ENCODE results near the gene MLH1. TPM values are rescaled to one million over a fixed set of nuclear protein-coding genes. Genes with fewer than 3 reads are reported as not detected.
A peak's percentile ranks its signal among the peaks of the same experiment; 100 is the strongest.

Gene MLH1
- total and polyA plus RNA-seq, 5 donors from 2014 or later: 18.8 to 34.5 (median 22.3) TPM

GRCh38 chr3:37093481-37093880 is 100.2 kb downstream of the MLH1 start:
- H3K4me3 Mint-ChIP-seq: no peak overlapping the region
- DNase-seq (no peak), ATAC-seq (ENCODE audit: low read depth in 2 of 2) (no peak)
- H3K4me3 ChIP-seq (ENCODE audit: low read depth, low read length): no peak overlapping the region
- no peaks in the 10 kb centered on the region for H3K27me3 Mint-ChIP-seq
- H3K9me3 Mint-ChIP-seq: no peaks in the 10 kb centered on the region
- no peaks in the 10 kb centered on the region for H3K4me1 ChIP-seq (ENCODE audit: control insufficient read depth, insufficient read depth, low read length, poor library complexity, severe bottlenecking)
- peaks cover 0 to 8% (median 0%) of the 10 kb centered on the region in 4 donors for H3K4me1 Mint-ChIP-seq
- H3K27ac ChIP-seq (ENCODE audit: insufficient read depth, low read length, poor library complexity, severe bottlenecking): no peak overlapping the region
- H3K9me3 ChIP-seq (ENCODE audit: control insufficient read depth in 2 of 2, low read length in 2 of 2): no peaks in the 10 kb centered on the region
- peak overlapping the region in 2 of 3 donors; percentile 1 to 42 for H3K27ac Mint-ChIP-seq
- no peaks in the 10 kb centered on the region for H3K27me3 ChIP-seq (ENCODE audit: control insufficient read depth, insufficient read depth, low read length)
- peaks cover 33% of the 10 kb centered on the region for H3K36me3 ChIP-seq (ENCODE audit: control insufficient read depth, insufficient read depth, low read length)
- peaks cover 42% of the 10 kb centered on the region for H3K36me3 Mint-ChIP-seq

DNA sequence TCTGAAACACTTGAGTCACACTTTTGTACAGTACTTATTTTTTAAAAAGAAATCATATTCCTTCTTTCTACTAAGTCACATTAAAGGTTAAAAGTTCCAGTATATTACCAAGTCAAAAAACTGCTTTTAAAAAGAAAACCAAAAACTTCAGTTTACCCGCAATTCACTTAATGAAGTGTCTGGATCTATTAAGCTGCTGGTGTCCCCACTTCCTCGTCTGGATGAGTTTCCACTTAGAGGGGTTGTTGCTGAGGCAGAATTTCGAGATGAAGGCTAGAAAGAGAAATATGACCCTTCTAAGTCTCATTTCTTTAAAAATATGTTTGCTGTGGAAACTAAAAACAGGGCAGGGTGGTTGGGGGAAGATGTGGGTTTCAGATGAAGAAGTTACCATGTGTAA is 101.3 kb downstream of the MLH1 start:
- H3K9me3 Mint-ChIP-seq: no peaks in the 10 kb centered on the region

DNA sequence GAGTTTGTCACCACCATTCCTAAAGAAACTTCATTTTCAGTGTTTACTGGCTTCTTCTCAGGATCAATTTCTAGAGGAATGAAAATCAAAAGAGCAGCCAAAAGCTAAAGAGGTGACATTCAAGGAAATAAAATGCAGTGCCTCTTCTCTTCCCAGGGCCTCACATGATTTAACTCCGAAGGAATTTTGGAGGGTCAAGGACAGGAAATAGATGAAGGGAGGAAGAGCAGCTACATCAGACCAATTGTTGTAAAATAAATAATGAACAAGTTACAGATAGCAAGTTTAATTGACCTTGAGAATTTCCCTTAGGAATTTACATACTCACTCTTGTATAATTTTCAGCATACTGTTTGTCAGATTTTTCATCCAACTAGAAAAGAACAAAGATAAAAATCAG is 103.0 kb downstream of the MLH1 start:
- Mint-ChIP-seq H3K36me3 (peaks cover 30% of the 10 kb centered on the region), H3K4me1 (peaks cover 0 to 12% (median 0%) of the 10 kb centered on the region in 4 donors), H3K27me3 (no peaks in the 10 kb centered on the region), H3K4me3 (no peak overlapping the region), H3K27ac (no peak overlapping the region), H3K9me3 (no peaks in the 10 kb centered on the region)
- H3K27me3 ChIP-seq (ENCODE audit: control insufficient read depth, insufficient read depth, low read length): no peaks in the 10 kb centered on the region
- no peak for ATAC-seq (ENCODE audit: low read depth in 2 of 2)
- peaks cover 13% of the 10 kb centered on the region for H3K36me3 ChIP-seq (ENCODE audit: control insufficient read depth, insufficient read depth, low read length)
- H3K9me3 ChIP-seq (ENCODE audit: control insufficient read depth in 2 of 2, low read length in 2 of 2): no peaks in the 10 kb centered on the region
- DNase-seq: no peak
- H3K4me3 ChIP-seq (ENCODE audit: low read depth, low read length): no peak overlapping the region
- no peaks in the 10 kb centered on the region for H3K4me1 ChIP-seq (ENCODE audit: control insufficient read depth, insufficient read depth, low read length, poor library complexity, severe bottlenecking)
- H3K27ac ChIP-seq (ENCODE audit: insufficient read depth, low read length, poor library complexity, severe bottlenecking): no peak overlapping the region

More for the DNA sequence above, 101.3 kb downstream of the MLH1 start:
- Histone ChIP-seq H3K36me3 (ENCODE audit: control insufficient read depth, insufficient read depth, low read length) (peaks cover 27% of the 10 kb centered on the region), H3K4me1 (ENCODE audit: control insufficient read depth, insufficient read depth, low read length, poor library complexity, severe bottlenecking) (no peaks in the 10 kb centered on the region), H3K4me3 (ENCODE audit: low read depth, low read length) (no peak overlapping the region), H3K9me3 (ENCODE audit: control insufficient read depth in 2 of 2, low read length in 2 of 2) (no peaks in the 10 kb centered on the region), H3K27ac (ENCODE audit: insufficient read depth, low read length, poor library complexity, severe bottlenecking) (no peak overlapping the region), H3K27me3 (ENCODE audit: control insufficient read depth, insufficient read depth, low read length) (no peaks in the 10 kb centered on the region)
- Mint-ChIP-seq H3K27me3 (no peaks in the 10 kb centered on the region), H3K4me3 (no peak overlapping the region), H3K36me3 (peaks cover 40% of the 10 kb centered on the region), H3K27ac (no peak overlapping the region), H3K4me1 (peaks cover 0 to 12% (median 0%) of the 10 kb centered on the region in 4 donors)
- ATAC-seq (ENCODE audit: low read depth in 2 of 2): no peak
- no peak for DNase-seq

DNA sequence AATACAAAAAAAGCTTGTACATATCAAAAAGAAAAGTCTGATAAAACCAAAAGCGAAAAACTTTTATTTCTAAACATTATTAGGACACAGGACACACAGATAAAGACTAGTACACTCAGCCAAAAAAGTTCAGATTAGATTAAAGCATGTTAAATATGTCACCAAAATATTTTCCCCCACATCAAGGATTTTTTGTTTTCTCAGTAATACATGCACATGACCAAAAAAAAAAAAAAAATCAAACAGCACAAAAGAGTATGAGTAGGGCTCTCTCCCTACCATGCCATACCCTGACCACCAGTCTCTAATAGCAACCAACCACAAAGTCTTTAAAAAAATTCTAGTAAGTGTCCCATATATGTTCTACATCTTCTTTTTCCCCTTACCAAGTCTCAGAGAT is 103.7 kb downstream of the MLH1 start:
- H3K9me3 ChIP-seq (ENCODE audit: control insufficient read depth in 2 of 2, low read length in 2 of 2): no peaks in the 10 kb centered on the region
- no peak overlapping the region for H3K4me3 ChIP-seq (ENCODE audit: low read depth, low read length)
- peaks cover 28% of the 10 kb centered on the region for H3K36me3 Mint-ChIP-seq
- H3K4me1 Mint-ChIP-seq: peaks cover 0 to 12% (median under 1%) of the 10 kb centered on the region in 4 donors
- DNase-seq (no peak), ATAC-seq (ENCODE audit: low read depth in 2 of 2) (no peak)
- H3K9me3 Mint-ChIP-seq: no peaks in the 10 kb centered on the region
- peaks cover 10% of the 10 kb centered on the region for H3K36me3 ChIP-seq (ENCODE audit: control insufficient read depth, insufficient read depth, low read length)
- no peak overlapping the region for H3K4me3 Mint-ChIP-seq
- H3K27me3 ChIP-seq (ENCODE audit: control insufficient read depth, insufficient read depth, low read length): no peaks in the 10 kb centered on the region
- H3K27ac ChIP-seq (ENCODE audit: insufficient read depth, low read length, poor library complexity, severe bottlenecking): no peak overlapping the region
- H3K4me1 ChIP-seq (ENCODE audit: control insufficient read depth, insufficient read depth, low read length, poor library complexity, severe bottlenecking): no peaks in the 10 kb centered on the region
- no peak overlapping the region for H3K27ac Mint-ChIP-seq
- H3K27me3 Mint-ChIP-seq: no peaks in the 10 kb centered on the region

DNA sequence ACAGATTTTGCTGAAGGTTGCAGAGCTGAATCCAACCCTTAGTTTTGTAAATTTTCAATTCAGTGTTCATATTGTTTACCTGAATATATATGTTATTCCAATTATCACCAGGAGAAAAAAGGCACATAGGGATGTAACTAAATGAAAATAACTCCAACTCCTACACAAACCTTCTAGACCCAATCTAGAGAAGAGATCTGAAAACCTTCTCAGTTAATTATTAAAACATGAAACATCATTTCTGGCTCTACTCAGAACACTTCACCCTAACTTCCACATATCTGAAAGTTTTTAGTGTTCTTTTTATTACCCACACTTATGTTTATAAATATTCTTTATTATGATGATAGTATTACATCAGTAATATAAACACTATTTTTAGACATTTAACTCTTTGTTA is 104.5 kb downstream of the MLH1 start:
- no peaks in the 10 kb centered on the region for H3K9me3 Mint-ChIP-seq
- no peak for ATAC-seq (ENCODE audit: low read depth in 2 of 2)
- no peak overlapping the region for H3K4me3 Mint-ChIP-seq
- peaks cover 26% of the 10 kb centered on the region for H3K36me3 Mint-ChIP-seq
- Histone ChIP-seq H3K27ac (ENCODE audit: insufficient read depth, low read length, poor library complexity, severe bottlenecking) (no peak overlapping the region), H3K4me3 (ENCODE audit: low read depth, low read length) (no peak overlapping the region), H3K9me3 (ENCODE audit: control insufficient read depth in 2 of 2, low read length in 2 of 2) (no peaks in the 10 kb centered on the region), H3K4me1 (ENCODE audit: control insufficient read depth, insufficient read depth, low read length, poor library complexity, severe bottlenecking) (no peaks in the 10 kb centered on the region), H3K27me3 (ENCODE audit: control insufficient read depth, insufficient read depth, low read length) (no peaks in the 10 kb centered on the region), H3K36me3 (ENCODE audit: control insufficient read depth, insufficient read depth, low read length) (peaks cover 6% of the 10 kb centered on the region)
- DNase-seq: no peak
- no peaks in the 10 kb centered on the region for H3K27me3 Mint-ChIP-seq
- peak overlapping the region in 1 of 3 donors; percentile 15 for H3K27ac Mint-ChIP-seq
- peaks cover 0 to 14% (median 2%) of the 10 kb centered on the region in 4 donors for H3K4me1 Mint-ChIP-seq

GRCh38 chr3:37098884-37099283 is 105.6 kb downstream of the MLH1 start:
- H3K4me1 Mint-ChIP-seq: peaks cover 0 to 14% (median 2%) of the 10 kb centered on the region in 4 donors
- H3K9me3 Mint-ChIP-seq: no peaks in the 10 kb centered on the region
- ATAC-seq (ENCODE audit: low read depth in 2 of 2): no peak
- H3K36me3 Mint-ChIP-seq: peaks cover 17% of the 10 kb centered on the region
- H3K27me3 Mint-ChIP-seq: no peaks in the 10 kb centered on the region
- no peak overlapping the region for H3K27ac ChIP-seq (ENCODE audit: insufficient read depth, low read length, poor library complexity, severe bottlenecking)
- H3K4me3 ChIP-seq (ENCODE audit: low read depth, low read length): no peak overlapping the region
- peaks cover under 1% of the 10 kb centered on the region for H3K36me3 ChIP-seq (ENCODE audit: control insufficient read depth, insufficient read depth, low read length)
- no peak overlapping the region for H3K27ac Mint-ChIP-seq
- no peaks in the 10 kb centered on the region for H3K4me1 ChIP-seq (ENCODE audit: control insufficient read depth, insufficient read depth, low read length, poor library complexity, severe bottlenecking)
- DNase-seq: no peak
- peak overlapping the region in 1 of 4 donors; percentile 0 for H3K4me3 Mint-ChIP-seq
- H3K27me3 ChIP-seq (ENCODE audit: control insufficient read depth, insufficient read depth, low read length): no peaks in the 10 kb centered on the region
- H3K9me3 ChIP-seq (ENCODE audit: control insufficient read depth in 2 of 2, low read length in 2 of 2): no peaks in the 10 kb centered on the region

DNA sequence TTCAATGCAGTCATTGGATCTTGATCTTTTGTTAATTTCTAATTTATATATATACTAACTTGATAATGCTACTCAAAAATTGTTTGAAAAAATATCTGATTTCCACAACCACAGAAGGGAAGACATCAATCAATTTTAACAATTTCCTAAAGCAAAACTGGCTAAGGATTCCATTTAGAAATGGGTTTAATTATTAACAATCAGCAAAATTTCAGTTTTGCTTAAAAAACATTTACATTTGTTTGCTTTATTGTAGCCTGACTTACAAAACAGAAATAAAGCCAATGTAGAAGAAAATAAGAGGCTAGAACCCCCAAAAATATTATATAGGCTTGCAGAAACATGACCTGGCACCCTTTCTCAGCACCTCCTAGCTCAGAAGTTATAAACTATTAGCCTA is 106.2 kb downstream of the MLH1 start:
- H3K36me3 Mint-ChIP-seq: peaks cover 16% of the 10 kb centered on the region
- DNase-seq (no peak), ATAC-seq (ENCODE audit: low read depth in 2 of 2) (no peak)
- H3K27me3 ChIP-seq (ENCODE audit: control insufficient read depth, insufficient read depth, low read length): no peaks in the 10 kb centered on the region
- peaks cover 0 to 14% (median 2%) of the 10 kb centered on the region in 4 donors for H3K4me1 Mint-ChIP-seq
- H3K9me3 ChIP-seq (ENCODE audit: control insufficient read depth in 2 of 2, low read length in 2 of 2): no peaks in the 10 kb centered on the region
- H3K36me3 ChIP-seq (ENCODE audit: control insufficient read depth, insufficient read depth, low read length): no peaks in the 10 kb centered on the region
- no peaks in the 10 kb centered on the region for H3K9me3 Mint-ChIP-seq
- no peaks in the 10 kb centered on the region for H3K4me1 ChIP-seq (ENCODE audit: control insufficient read depth, insufficient read depth, low read length, poor library complexity, severe bottlenecking)
- H3K4me3 Mint-ChIP-seq: no peak overlapping the region
- no peaks in the 10 kb centered on the region for H3K27me3 Mint-ChIP-seq
- H3K4me3 ChIP-seq (ENCODE audit: low read depth, low read length): no peak overlapping the region
- no peak overlapping the region for H3K27ac Mint-ChIP-seq
- no peak overlapping the region for H3K27ac ChIP-seq (ENCODE audit: insufficient read depth, low read length, poor library complexity, severe bottlenecking)

DNA sequence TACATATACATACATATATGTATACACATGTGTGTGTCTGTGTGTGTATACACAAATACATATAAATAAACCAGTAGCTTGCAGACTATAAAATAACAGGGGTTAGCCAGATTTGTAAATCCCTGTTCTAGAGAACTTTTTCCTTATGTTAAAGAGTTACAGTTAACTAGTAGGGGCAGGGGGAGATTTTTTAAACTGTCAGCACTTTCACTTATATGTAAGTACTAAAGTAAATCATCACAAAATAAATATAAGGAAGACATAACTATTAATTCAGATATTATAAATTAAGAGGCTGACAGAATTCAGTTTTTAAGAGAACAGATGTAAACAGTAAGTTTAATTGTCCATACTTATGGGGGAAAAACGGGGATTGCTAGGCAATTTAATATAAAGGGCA is 107.1 kb downstream of the MLH1 start:
- H3K4me3 ChIP-seq (ENCODE audit: low read depth, low read length): no peak overlapping the region
- DNase-seq (no peak), ATAC-seq (ENCODE audit: low read depth in 2 of 2) (no peak)
- no peaks in the 10 kb centered on the region for H3K4me1 ChIP-seq (ENCODE audit: control insufficient read depth, insufficient read depth, low read length, poor library complexity, severe bottlenecking)
- H3K4me3 Mint-ChIP-seq: no peak overlapping the region
- H3K4me1 Mint-ChIP-seq: peaks cover 0 to 8% (median 2%) of the 10 kb centered on the region in 4 donors
- no peaks in the 10 kb centered on the region for H3K36me3 ChIP-seq (ENCODE audit: control insufficient read depth, insufficient read depth, low read length)
- no peak overlapping the region for H3K27ac ChIP-seq (ENCODE audit: insufficient read depth, low read length, poor library complexity, severe bottlenecking)
- H3K27me3 ChIP-seq (ENCODE audit: control insufficient read depth, insufficient read depth, low read length): no peaks in the 10 kb centered on the region
- peaks cover 10% of the 10 kb centered on the region for H3K36me3 Mint-ChIP-seq
- H3K27me3 Mint-ChIP-seq: no peaks in the 10 kb centered on the region
- no peaks in the 10 kb centered on the region for H3K9me3 ChIP-seq (ENCODE audit: control insufficient read depth in 2 of 2, low read length in 2 of 2)
- no peak overlapping the region for H3K27ac Mint-ChIP-seq
- H3K9me3 Mint-ChIP-seq: no peaks in the 10 kb centered on the region
